ENCODE measurements around the gene DRC3. TPM values are rescaled to one million over a fixed set of nuclear protein-coding genes. Genes with fewer than 3 reads are reported as not detected.

DRC3 gene
- polyA plus RNA-seq, 1 donor from 2014 or later = 1.9 TPM

DNA sequence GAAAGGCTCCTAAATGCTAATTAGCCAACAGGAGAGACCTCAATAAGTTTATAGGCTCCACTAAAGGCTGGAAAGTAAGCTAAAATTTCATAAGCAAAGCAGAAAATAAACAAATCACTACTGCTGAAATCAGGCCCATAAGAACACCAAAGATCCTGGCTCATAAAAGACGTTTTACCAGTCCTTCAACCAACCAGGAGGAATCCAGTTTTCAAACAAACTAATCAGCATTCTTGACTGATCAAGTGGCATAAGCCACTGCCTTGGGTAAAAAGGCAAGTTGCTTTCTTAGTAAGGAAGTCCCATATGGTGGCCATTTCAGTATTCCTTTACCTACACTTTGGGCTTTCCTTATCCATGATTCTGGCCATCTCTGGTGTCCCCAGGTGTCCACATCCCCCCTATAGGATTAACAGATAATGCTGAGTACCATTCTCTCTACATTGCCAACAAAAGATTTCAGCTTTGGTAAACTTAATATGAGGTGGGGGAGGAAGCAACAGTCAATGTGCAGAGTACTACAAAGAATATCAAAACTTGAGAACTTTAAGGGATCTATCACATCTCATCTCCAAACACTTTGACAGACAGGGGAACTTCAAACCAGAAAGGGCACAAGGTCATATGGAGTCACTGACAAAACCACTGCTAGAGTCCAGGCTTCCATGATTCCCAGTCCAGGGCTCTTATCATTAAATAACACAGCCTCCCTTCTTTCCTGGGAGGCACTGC is 1.8 kb upstream of the DRC3 start:
- H3K9me2 ChIP-seq (ENCODE audit: insufficient read depth, low read length) = no peaks in the 10 kb centered on the region
- peak overlapping the region; percentile 99 for H3K4me2 ChIP-seq (ENCODE audit: low read length)
- no peaks in the 10 kb centered on the region for H3F3A ChIP-seq (ENCODE audit: insufficient read depth, low read length, poor library complexity, severe bottlenecking)
- H4K20me1 ChIP-seq (ENCODE audit: insufficient read depth) = no peaks in the 10 kb centered on the region
- H3K27ac ChIP-seq (ENCODE audit: low read length) = no peak overlapping the region
- no peak overlapping the region for H2AFZ ChIP-seq (ENCODE audit: low read depth, low read length)
- peaks cover 33% of the 10 kb centered on the region for H3K79me2 ChIP-seq (replicated peaks; ENCODE audit: insufficient read depth, low read length)
- H3K27me3 ChIP-seq (ENCODE audit: insufficient read depth, low read depth, low read length) = no peaks in the 10 kb centered on the region
- H3K36me3 ChIP-seq (ENCODE audit: insufficient read depth, low read length) = no peaks in the 10 kb centered on the region
- H3K9ac ChIP-seq (ENCODE audit: low read length) = peak overlapping the region; percentile 85
- no peaks in the 10 kb centered on the region for H3K9me3 ChIP-seq (ENCODE audit: low read length)
- TF ChIP-seq, protein P1, sequence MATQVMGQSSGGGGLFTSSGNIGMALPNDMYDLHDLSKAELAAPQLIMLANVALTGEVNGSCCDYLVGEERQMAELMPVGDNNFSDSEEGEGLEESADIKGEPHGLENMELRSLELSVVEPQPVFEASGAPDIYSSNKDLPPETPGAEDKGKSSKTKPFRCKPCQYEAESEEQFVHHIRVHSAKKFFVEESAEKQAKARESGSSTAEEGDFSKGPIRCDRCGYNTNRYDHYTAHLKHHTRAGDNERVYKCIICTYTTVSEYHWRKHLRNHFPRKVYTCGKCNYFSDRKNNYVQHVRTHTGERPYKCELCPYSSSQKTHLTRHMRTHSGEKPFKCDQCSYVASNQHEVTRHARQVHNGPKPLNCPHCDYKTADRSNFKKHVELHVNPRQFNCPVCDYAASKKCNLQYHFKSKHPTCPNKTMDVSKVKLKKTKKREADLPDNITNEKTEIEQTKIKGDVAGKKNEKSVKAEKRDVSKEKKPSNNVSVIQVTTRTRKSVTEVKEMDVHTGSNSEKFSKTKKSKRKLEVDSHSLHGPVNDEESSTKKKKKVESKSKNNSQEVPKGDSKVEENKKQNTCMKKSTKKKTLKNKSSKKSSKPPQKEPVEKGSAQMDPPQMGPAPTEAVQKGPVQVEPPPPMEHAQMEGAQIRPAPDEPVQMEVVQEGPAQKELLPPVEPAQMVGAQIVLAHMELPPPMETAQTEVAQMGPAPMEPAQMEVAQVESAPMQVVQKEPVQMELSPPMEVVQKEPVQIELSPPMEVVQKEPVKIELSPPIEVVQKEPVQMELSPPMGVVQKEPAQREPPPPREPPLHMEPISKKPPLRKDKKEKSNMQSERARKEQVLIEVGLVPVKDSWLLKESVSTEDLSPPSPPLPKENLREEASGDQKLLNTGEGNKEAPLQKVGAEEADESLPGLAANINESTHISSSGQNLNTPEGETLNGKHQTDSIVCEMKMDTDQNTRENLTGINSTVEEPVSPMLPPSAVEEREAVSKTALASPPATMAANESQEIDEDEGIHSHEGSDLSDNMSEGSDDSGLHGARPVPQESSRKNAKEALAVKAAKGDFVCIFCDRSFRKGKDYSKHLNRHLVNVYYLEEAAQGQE (IDR thresholded peaks at IDR 0.05; ENCODE audit: borderline replicate concordance) = no peak
- no peak for TF ChIP-seq MXI1 (conservative IDR thresholded peaks at IDR 0.05; ENCODE audit: poor library complexity, severe bottlenecking)
- H3K4me3 ChIP-seq (ENCODE audit: low read length) = peak overlapping the region; percentile 96

DNA sequence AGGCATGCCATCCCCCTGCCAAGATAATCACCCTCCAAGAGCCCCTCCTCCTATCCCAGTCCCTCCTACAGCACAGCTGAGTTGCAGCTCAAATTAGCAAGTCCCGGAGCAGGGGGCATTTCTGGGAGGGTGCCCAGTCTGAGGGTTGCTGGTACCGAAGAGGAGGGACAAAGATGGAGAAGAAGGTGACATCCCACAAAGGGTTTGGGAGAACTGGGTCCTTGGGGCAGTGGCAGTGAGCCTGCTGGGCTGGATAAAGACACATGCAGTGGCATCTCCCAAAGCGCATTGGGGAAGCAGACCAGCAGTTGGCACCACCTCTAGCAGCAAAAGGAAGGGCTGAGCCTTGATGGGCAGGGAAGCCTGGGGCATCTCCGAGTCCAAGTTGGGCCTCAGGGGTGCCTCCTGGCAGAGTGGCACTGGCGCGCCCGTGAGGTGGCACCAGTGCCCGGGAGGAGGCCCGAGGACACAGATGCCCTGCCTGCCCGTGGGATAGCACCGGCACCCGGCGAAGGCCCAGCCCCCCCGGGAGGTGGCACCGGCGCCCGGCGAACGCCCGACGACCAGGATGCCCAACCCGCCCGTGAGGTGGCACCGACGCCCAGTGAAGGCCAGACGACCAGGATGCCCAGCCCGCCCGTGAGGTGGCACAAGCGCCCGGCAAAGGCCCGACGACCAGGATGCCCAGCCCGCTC is 1.1 kb upstream of the DRC3 start:
- peak overlapping the region; percentile 53 for H3K27ac ChIP-seq (ENCODE audit: low read length)
- no peaks in the 10 kb centered on the region for H3F3A ChIP-seq (ENCODE audit: insufficient read depth, low read length, poor library complexity, severe bottlenecking)
- no peak overlapping the region for H2AFZ ChIP-seq (ENCODE audit: low read depth, low read length)
- H3K9me3 ChIP-seq (ENCODE audit: low read length) = no peaks in the 10 kb centered on the region
- H3K79me2 ChIP-seq (replicated peaks; ENCODE audit: insufficient read depth, low read length) = peaks cover 29% of the 10 kb centered on the region
- peak overlapping the region; percentile 85 for H3K9ac ChIP-seq (ENCODE audit: low read length)
- TF ChIP-seq MXI1 (conservative IDR thresholded peaks at IDR 0.05; ENCODE audit: poor library complexity, severe bottlenecking) (peak; percentile 40), EZH2 (IDR thresholded peaks at IDR 0.05; ENCODE audit: borderline replicate concordance, insufficient read depth, low read length, poor library complexity, severe bottlenecking) (no peak)
- H3K9me2 ChIP-seq (ENCODE audit: insufficient read depth, low read length) = no peaks in the 10 kb centered on the region
- peak overlapping the region; percentile 96 for H3K4me3 ChIP-seq (ENCODE audit: low read length)
- peak overlapping the region; percentile 99 for H3K4me2 ChIP-seq (ENCODE audit: low read length)
- H3K36me3 ChIP-seq (ENCODE audit: insufficient read depth, low read length) = no peaks in the 10 kb centered on the region
- H3K27me3 ChIP-seq (ENCODE audit: insufficient read depth, low read depth, low read length) = no peaks in the 10 kb centered on the region
- H4K20me1 ChIP-seq (ENCODE audit: insufficient read depth) = no peaks in the 10 kb centered on the region

GRCh38 chr17:17972952-17973254 is 241 bp downstream of the DRC3 start:
- Histone ChIP-seq H3K9me3 (ENCODE audit: low read length) (no peaks in the 10 kb centered on the region), H2AFZ (ENCODE audit: low read depth, low read length) (no peak overlapping the region), H3K4me2 (ENCODE audit: low read length) (peak overlapping the region; percentile 66), H3K9me2 (ENCODE audit: insufficient read depth, low read length) (no peaks in the 10 kb centered on the region), H3K36me3 (ENCODE audit: insufficient read depth, low read length) (no peaks in the 10 kb centered on the region), H3K27ac (ENCODE audit: low read length) (no peak overlapping the region), H4K20me1 (ENCODE audit: insufficient read depth) (no peaks in the 10 kb centered on the region), H3K4me3 (ENCODE audit: low read length) (peak overlapping the region; percentile 65), H3K27me3 (ENCODE audit: insufficient read depth, low read depth, low read length) (no peaks in the 10 kb centered on the region), H3K9ac (ENCODE audit: low read length) (peak overlapping the region; percentile 35), H3F3A (ENCODE audit: insufficient read depth, low read length, poor library complexity, severe bottlenecking) (no peaks in the 10 kb centered on the region), H3K79me2 (replicated peaks; ENCODE audit: insufficient read depth, low read length) (peaks cover 29% of the 10 kb centered on the region)
- TF ChIP-seq MXI1 (conservative IDR thresholded peaks at IDR 0.05; ENCODE audit: poor library complexity, severe bottlenecking) (peak; percentile 98), EP300 (conservative IDR thresholded peaks at IDR 0.05; ENCODE audit: poor library complexity, severe bottlenecking) (no peak), SMC3 (conservative IDR thresholded peaks at IDR 0.05; ENCODE audit: poor library complexity) (peak; percentile 60), RAD21 (conservative IDR thresholded peaks at IDR 0.05) (peak; percentile 59)

Data from neural cell (in vitro differentiated cells).